ENCODE results near the gene IFT122.

DNA sequence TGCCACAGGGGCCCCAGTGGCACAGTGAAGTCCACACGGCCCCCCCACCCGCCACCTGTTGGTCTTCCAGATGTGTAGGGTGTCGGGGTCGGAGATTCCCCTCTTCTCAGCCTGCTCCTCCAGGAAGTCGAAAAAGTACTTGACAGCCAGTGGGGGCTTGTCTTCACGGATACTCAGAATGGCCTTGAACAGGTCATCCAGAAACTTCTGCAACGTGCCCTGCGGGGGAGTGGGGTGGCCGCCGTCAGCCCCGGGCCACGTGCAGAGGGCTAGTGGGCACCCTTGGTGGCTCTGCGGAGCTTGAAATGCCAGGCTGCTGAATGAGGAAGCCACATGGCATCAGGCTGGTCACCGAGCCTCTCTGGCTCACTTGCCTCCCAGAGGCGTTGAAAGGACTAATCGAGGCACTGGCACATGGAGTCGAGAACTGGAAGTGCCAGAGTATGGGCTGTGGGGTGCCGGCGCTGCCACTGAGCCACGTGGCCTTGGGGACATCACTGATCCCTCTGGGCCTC is 119.6 kb downstream of the IFT122 start:
- TF ChIP-seq TAF1 (IDR thresholded peaks at IDR 0.05; ENCODE audit: low read depth) (no peak), REST (IDR thresholded peaks at IDR 0.05; ENCODE audit: low read depth) (no peak), TCF12 (IDR thresholded peaks at IDR 0.05; ENCODE audit: low read depth) (no peak), EP300 (IDR thresholded peaks at IDR 0.05; ENCODE audit: borderline replicate concordance) (no peak), FOXM1 (IDR thresholded peaks at IDR 0.05; ENCODE audit: borderline replicate concordance, low read depth) (no peak), MAX (IDR thresholded peaks at IDR 0.05) (no peak), RAD21 (IDR thresholded peaks at IDR 0.05; ENCODE audit: low read depth) (no peak), CEBPB (IDR thresholded peaks at IDR 0.05) (no peak)
- TF ChIP-seq, protein P1, sequence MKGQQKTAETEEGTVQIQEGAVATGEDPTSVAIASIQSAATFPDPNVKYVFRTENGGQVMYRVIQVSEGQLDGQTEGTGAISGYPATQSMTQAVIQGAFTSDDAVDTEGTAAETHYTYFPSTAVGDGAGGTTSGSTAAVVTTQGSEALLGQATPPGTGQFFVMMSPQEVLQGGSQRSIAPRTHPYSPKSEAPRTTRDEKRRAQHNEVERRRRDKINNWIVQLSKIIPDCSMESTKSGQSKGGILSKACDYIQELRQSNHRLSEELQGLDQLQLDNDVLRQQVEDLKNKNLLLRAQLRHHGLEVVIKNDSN (IDR thresholded peaks at IDR 0.05) = no peak

Data from Ishikawa (cell line).